G401 (cell line): Measurements from ENCODE around the gene C5AR2. TPM values are rescaled to one million over a fixed set of nuclear protein-coding genes. Genes with fewer than 3 reads are reported as not detected.
"Not testable (repeated sequence)": the region's sequence is repeated elsewhere in the genome, so short reads cannot be mapped to it uniquely, and the experiment has no call there.

Experiments
- DNase-seq: peaks from one replicate; pipeline ENCODE4 v3.0.0-alpha.2; 2015; ENCODE audit warnings: low spot score
- in situ Hi-C: cut with HindIII; loops from 2 replicates; pipeline ENCODE4 v1.10.0; 2016; ENCODE audit warnings: low sequenced_read_pairs, mixed read lengths
- total RNA-seq: library from RNA; depleted of rRNA; stranded (reverse); fragments of >200 nt; shearing (Covaris generic); gene quantifications from 2 replicates; pipeline ENCODE4 v1.2.3, GENCODE V29; 2014

C5AR2 gene
- total RNA-seq, 1 experiment from 2014 or later, result not detected

GRCh38 chr19:47321630-47322029 is 10.3 kb upstream of the C5AR2 start:
- in situ Hi-C loops, result no loop called here

GRCh38 chr19:47322058-47322457 is 9.9 kb upstream of the C5AR2 start:
- in situ Hi-C loops, result no loop called here
- no peak for DNase-seq

More at GRCh38 chr19:47321630-47322029, 10.3 kb upstream of the C5AR2 start:
- DNase-seq, result no peak

GRCh38 chr19:47323409-47323808 is 8.6 kb upstream of the C5AR2 start:
- in situ Hi-C loops, result no loop called here
- DNase-seq, result no peak

GRCh38 chr19:47323872-47324271 is 8.1 kb upstream of the C5AR2 start:
- in situ Hi-C loops, result no loop called here
- no peak for DNase-seq

- DNase-seq, result no peak
- in situ Hi-C loops, result no loop called here
Observed at GRCh38 chr19:47324502-47324901, 7.5 kb upstream of the C5AR2 start.

- DNase-seq, result no peak
- in situ Hi-C loops, result no loop called here
Observed at GRCh38 chr19:47330466-47330869, 1.5 kb upstream of the C5AR2 start.

- in situ Hi-C loops, result no loop called here
- no peak for DNase-seq
Observed at GRCh38 chr19:47331490-47331889, 485 bp upstream of the C5AR2 start.

GRCh38 chr19:47336765-47337718 is 5.1 kb downstream of the C5AR2 start:
- in situ Hi-C loops, DNase-seq: not testable (repeated sequence)

- in situ Hi-C loops, result no loop called here
- DNase-seq, result no peak
Observed at GRCh38 chr19:47339196-47339880, 7.4 kb downstream of the C5AR2 start.

- in situ Hi-C loops, result no loop called here
- no peak for DNase-seq
Observed at GRCh38 chr19:47340477-47341208, 8.7 kb downstream of the C5AR2 start.

GRCh38 chr19:47341734-47342133 is 9.8 kb downstream of the C5AR2 start:
- no peak for DNase-seq
- in situ Hi-C loops, result no loop called here

- in situ Hi-C loops, result no loop called here
- DNase-seq, result no peak
Observed at GRCh38 chr19:47343194-47343802, 11.3 kb downstream of the C5AR2 start.

- no peak for DNase-seq
- in situ Hi-C loops, result no loop called here
Observed at GRCh38 chr19:47344425-47344824, 12.4 kb downstream of the C5AR2 start.

GRCh38 chr19:47346024-47346423 is 14.0 kb downstream of the C5AR2 start:
- in situ Hi-C loops, result not testable (repeated sequence)

GRCh38 chr19:47348819-47349795 is 17.1 kb downstream of the C5AR2 start, which contains the start of gene DHX34:
Gene DHX34 (plus strand): TSS chr19:47349315. CDS start chr19:47353031, 3,716 bp downstream.
- in situ Hi-C loops, result no loop called here
- peak; percentile 98 for DNase-seq

More at GRCh38 chr19:47346024-47346423, 14.0 kb downstream of the C5AR2 start:
- DNase-seq, result not testable (repeated sequence)

GRCh38 chr19:47350630-47351029 is 18.7 kb downstream of the C5AR2 start:
- DNase-seq, result no peak
- in situ Hi-C loops, result no loop called here

- DNase-seq, result peak; percentile 69
- in situ Hi-C loops, result no loop called here
Observed at GRCh38 chr19:47351548-47351947, 19.6 kb downstream of the C5AR2 start.

- no peak for DNase-seq
- in situ Hi-C loops, result no loop called here
Observed at GRCh38 chr19:47352095-47352494, 20.1 kb downstream of the C5AR2 start.
